HG02938 (cell line): ENCODE data around the gene CDC37L1.
"Not testable (repeated sequence)": the region's sequence is repeated elsewhere in the genome, so short reads cannot be mapped to it uniquely, and the experiment has no call there.

Source experiments
- ATAC-seq: cut with Tn5 transposase; IDR thresholded peaks from one replicate; pipeline ENCODE4 v1.9.1; 2021; ENCODE audit warnings: mild to moderate bottlenecking, moderate library complexity; ENCODE audit not compliant: unreplicated experiment

Gene CDC37L1

GRCh38 chr9:4679268-4680172 lies at the start of gene CDC37L1:
CDC37L1 (plus strand) TSS chr9:4679569; CDS start chr9:4679768, 199 bp downstream.
- peak; percentile 95 for ATAC-seq

GRCh38 chr9:4630836-4631235 lies 48.5 kb upstream of the CDC37L1 start:
- ATAC-seq = no peak

DNA sequence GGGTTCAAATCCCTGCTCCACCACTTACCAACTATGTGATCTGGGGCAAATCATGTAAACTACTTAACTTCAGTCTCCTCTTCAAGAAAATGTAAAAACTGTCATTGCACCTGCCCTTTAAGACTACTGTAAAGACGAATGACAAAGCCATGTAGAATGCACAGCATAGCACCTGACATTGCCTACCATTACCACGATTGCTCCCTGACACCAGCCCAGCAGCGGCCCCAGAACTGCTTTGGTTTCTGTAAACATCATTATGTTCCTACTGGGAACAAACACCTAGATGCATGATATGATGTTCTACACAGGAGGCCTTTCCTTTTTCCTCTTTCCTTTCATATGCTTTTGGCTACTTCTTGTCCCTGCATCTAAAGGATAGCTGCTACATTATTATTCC lies 40.4 kb upstream of the CDC37L1 start:
- no peak for ATAC-seq

DNA sequence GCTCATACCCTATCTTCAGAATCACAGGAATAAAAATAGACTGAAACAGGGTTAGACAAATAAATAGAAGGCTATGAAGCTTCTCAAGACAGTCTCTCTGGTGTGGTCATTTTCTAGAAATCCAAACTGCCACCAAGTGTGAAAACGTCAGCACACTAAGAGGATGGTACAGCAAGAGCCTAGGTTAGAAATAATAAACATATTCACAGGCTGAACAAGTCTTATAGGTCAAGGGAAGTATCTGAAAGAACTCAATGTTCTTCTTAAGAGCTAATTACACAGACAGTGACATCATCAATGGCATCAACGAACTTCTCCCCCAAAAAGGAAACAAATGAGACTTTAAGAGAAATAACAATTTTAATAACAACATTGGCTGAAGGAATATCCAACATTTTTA lies 39.9 kb upstream of the CDC37L1 start:
- ATAC-seq = no peak

DNA sequence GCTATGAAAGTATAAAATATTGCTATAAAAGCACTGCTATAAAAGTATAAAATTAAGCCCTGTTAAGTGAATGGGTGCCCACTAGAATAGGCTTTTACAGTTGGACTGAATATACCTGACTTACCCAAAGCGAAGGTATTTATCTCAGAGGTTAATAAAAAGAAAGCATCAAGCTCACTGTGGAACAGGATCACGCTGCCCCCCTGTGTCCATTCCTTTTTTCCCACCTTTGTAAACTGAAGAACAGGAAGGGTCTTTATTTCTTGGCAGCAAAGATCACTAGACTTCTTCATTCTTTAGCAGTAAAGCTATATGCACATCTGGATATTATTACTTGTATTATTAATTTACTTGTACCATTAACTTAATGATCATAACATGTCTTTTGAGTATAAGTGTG lies 39.3 kb upstream of the CDC37L1 start:
- no peak for ATAC-seq

DNA sequence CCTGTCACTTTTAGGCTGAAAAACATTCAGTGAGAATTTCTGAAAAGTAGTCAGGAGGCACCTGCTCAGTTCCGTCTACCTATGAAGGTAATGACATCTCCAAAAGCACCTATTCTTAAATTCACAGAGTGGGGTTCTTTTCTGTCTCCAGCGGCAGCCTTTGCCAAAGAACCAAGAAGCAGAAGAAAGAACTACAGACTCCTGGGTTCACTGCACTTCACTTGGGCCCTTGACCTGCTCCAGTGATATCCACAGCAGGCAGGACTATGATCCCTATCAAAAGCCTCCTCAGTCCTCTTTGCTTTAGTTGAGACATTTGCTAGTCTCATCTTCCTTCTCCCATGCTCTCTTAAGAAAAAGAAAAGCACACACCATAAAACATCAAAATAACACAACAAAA lies 37.0 kb upstream of the CDC37L1 start:
- no peak for ATAC-seq

GRCh38 chr9:4654084-4654483 lies 25.3 kb upstream of the CDC37L1 start:
- ATAC-seq = no peak

GRCh38 chr9:4654538-4654937 lies 24.8 kb upstream of the CDC37L1 start:
- no peak for ATAC-seq

- not testable (repeated sequence) for ATAC-seq
Measured at GRCh38 chr9:4656196-4656595, 23.2 kb upstream of the CDC37L1 start.

DNA sequence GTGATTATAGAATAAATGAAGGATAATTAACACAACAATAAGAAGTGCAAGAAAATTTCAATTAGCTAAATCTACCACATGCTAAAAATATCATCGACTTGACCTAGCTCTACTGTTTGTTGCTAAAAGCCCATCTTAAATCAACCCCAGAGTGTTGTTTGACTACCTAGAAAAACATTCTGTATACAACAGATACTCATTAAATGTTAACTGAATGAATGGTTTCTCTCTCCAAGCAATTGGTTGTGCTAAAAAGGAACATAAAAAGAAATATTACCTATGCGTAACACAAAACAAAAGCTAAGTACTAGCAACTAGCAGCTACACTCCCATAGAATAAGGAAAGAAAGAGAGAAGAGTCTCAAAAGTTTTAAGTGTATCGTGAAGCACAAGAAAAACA lies 22.7 kb upstream of the CDC37L1 start:
- no peak for ATAC-seq

- ATAC-seq = no peak
Measured at GRCh38 chr9:4657426-4658159, 21.8 kb upstream of the CDC37L1 start.

- ATAC-seq = not testable (repeated sequence)
Measured at GRCh38 chr9:4660665-4661064, 18.7 kb upstream of the CDC37L1 start.

DNA sequence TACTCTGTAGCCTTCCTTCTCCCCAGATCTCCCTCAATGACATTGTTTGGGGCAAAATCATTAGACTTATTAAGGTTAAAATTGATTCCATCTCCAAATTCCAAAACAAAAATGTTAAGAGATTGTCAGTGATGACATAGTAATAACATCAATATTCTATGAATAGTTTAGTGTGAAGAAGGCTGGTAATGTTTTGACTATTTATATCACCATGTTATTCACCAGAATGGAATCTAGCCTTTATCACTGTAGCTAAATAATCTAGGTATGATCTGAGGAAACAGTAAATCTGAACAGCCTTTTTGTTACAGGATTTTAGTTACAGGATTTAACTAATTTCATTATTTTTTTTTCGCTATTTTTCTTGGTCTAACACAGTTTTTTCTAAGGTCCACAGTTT lies 18.2 kb upstream of the CDC37L1 start:
- no peak for ATAC-seq

DNA sequence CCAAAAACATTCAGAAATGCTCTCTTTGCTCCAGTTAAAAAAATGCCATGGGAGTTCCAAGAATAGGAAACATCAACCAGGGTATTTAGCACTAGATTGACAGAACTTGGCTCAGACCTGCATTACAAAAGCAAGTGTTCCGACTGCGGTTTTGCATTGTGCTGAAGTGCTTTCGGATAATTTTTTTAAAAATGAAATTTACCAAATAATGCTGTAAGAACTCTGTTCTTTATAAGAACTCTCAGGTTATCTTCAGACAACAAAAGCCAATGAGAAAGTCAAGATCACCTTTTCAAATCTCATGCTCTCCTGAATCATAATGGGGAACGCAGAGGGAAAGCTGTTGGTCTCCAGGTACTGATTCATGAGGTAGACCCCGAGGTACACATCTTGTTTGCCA lies 17.8 kb upstream of the CDC37L1 start:
- no peak for ATAC-seq

DNA sequence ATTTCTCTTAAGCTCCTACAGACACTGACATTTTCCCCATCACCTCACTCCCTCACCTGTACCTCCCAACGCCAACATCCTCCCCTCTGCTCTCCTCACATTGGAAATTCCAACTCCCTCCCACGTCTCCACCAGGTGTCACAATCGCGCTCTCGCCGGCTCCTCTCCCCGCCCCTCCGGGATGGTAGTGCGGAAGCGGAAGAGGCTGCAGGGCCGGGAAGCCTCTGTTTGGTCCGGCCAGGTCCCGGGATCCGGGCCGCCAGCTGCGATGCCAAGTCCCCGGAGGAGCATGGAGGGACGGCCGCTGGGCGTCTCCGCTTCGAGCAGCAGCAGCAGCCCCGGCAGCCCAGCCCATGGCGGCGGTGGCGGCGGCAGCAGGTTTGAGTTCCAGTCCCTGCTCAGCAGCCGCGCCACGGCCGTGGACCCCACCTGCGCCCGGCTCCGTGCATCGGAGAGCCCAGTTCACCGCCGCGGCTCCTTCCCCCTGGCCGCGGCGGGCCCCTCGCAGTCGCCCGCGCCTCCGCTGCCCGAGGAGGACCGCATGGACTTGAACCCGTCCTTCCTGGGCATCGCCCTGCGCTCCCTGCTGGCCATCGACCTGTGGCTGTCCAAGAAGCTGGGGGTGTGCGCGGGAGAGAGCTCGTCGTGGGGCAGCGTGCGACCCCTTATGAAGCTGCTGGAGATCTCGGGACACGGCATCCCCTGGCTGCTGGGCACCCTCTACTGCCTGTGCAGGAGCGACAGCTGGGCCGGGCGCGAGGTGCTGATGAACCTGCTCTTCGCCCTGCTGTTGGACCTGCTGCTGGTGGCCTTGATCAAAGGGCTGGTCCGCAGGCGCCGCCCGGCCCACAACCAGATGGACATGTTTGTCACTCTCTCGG lies 17.0 kb upstream of the CDC37L1 start, which contains the start of gene PLPP6:
Gene PLPP6, plus strand, starts transcription at position 187 of the 881 bp plus-strand sequence. Its CDS starts 82 bp downstream, at position 269.
- peak; percentile 77 for ATAC-seq

GRCh38 chr9:4662989-4663792 lies 16.2 kb upstream of the CDC37L1 start:
- ATAC-seq = no peak

GRCh38 chr9:4663956-4664355 lies 15.4 kb upstream of the CDC37L1 start:
- no peak for ATAC-seq

GRCh38 chr9:4665357-4665756 lies 14.0 kb upstream of the CDC37L1 start:
- no peak for ATAC-seq

DNA sequence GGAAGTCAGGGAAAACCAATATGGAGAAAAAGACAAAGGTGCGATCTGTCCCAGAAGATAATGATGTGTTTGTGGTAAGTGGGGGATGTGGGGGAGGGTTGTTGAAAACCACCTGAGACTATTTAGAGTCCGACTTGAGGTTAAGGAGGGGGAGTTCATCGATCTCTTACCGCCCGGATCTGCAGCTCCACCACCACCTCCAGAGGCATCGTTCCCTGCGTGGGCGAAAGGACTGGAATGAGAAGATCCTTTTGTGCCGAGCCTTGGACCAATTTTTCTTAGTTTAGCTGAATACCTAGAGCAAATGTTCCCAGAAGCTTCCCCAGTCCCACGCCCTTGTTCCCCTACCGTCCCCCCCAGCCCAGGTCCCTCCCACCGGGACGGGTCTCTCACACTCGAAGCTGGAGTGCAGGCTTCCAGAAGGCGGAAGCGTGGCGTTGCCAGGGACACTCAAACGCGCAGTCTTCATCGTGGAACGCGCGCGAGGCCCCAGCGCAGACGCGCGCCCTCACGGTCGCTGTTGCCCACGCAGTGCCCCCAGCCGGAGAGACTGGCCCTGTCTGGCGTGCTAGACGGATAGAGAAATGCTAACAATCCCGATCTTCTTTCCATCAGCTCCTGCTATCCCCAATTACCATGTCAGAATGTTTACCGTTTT lies 13.2 kb upstream of the CDC37L1 start, which contains the start of gene SPATA6L:
Gene SPATA6L, minus strand, starts transcription at position 439 of the 658 bp plus-strand sequence. Its CDS starts 230 bp downstream, at position 209.
- no peak for ATAC-seq
